CD4-positive, CD25-positive, alpha-beta regulatory T cell (primary cell): ENCODE measurements around the gene DNAH5. TPM values are rescaled to one million over a fixed set of nuclear protein-coding genes. Genes with fewer than 3 reads are reported as not detected.

ENCODE experiments used
- ATAC-seq, 2 donors: fragments of 150-1000 bp; cut with Tn5 transposase; one replicate each; pipeline ENCODE4 v1.10.0; 2021; ENCODE audit warnings: low read depth in 2 of 2, moderate number of reproducible peaks in 2 of 2, moderate library complexity in 1 of 2
- DNase-seq, 3 donors: peaks; one replicate each; pipeline versions ENCODE4 v3.0.0 to v3.0.0-alpha.2; 2012 to 2022; ENCODE audit warnings: mixed read lengths in 1 of 3
- H3K27ac ChIP-seq: one replicate; pipeline ENCODE4 v1.7.0; 2013; ENCODE audit warnings: mild to moderate bottlenecking, low read length; ENCODE audit not compliant: insufficient read depth, poor library complexity, severe bottlenecking
- H3K27me3 ChIP-seq: one replicate; pipeline ENCODE4 v1.7.0; 2013; ENCODE audit warnings: low read length; ENCODE audit not compliant: control insufficient read depth, insufficient read depth
- H3K36me3 ChIP-seq: one replicate; pipeline ENCODE4 v1.7.0; 2013; ENCODE audit warnings: mild to moderate bottlenecking, low read length, moderate library complexity; ENCODE audit not compliant: control insufficient read depth, insufficient read depth
- H3K4me1 ChIP-seq: 2 replicates; pipeline ENCODE4 v1.7.0; 2013; ENCODE audit warnings: mild to moderate bottlenecking, low read length; ENCODE audit not compliant: insufficient read depth, control insufficient read depth, poor library complexity, severe bottlenecking
- H3K4me3 ChIP-seq: one replicate; pipeline ENCODE4 v1.7.0; 2013; ENCODE audit warnings: low read depth, mild to moderate bottlenecking, low read length, moderate library complexity
- H3K9me3 ChIP-seq, 2 experiments: 1 replicate in 1 of 2; 2 replicates in 1 of 2; pipeline ENCODE4 v1.7.0; 2013; ENCODE audit warnings: low read length in 2 of 2, mild to moderate bottlenecking in 1 of 2, moderate library complexity in 1 of 2; ENCODE audit not compliant: control insufficient read depth in 2 of 2
- H3K27ac Mint-ChIP-seq, 3 donors: one replicate each; pipeline ENCODE4 v1.8.0; 2020 to 2022; ENCODE audit warnings: mild to moderate bottlenecking in 3 of 3, mixed read lengths in 3 of 3, moderate library complexity in 2 of 3
- H3K27me3 Mint-ChIP-seq: one replicate; pipeline ENCODE4 v1.8.0; 2022; ENCODE audit warnings: mild to moderate bottlenecking, mixed read lengths
- H3K36me3 Mint-ChIP-seq: one replicate; pipeline ENCODE4 v1.8.0; 2020; ENCODE audit warnings: mixed read lengths
- H3K4me1 Mint-ChIP-seq, 4 donors: one replicate each; pipeline ENCODE4 v1.8.0; 2020 to 2022; ENCODE audit warnings: mixed read lengths in 4 of 4, mild to moderate bottlenecking in 1 of 4
- H3K4me3 Mint-ChIP-seq, 4 donors: one replicate each; pipeline ENCODE4 v1.8.0; 2020 to 2022; ENCODE audit warnings: mild to moderate bottlenecking in 4 of 4, mixed read lengths in 4 of 4, moderate library complexity in 3 of 4
- H3K9me3 Mint-ChIP-seq, 7 donors: one replicate each; pipeline ENCODE4 v1.8.0; 2020 to 2022; ENCODE audit warnings: mixed read lengths in 7 of 7, mild to moderate bottlenecking in 3 of 7, moderate library complexity in 2 of 7
- polyA plus RNA-seq, 4 donors: library from polyadenylated mRNA; unstranded; fragments of 300-500 nt; fragmentation: Illumina TruSeq; gene quantifications; one replicate each; pipeline ENCODE4 v1.2.3, GENCODE V29; 2021
- total RNA-seq: library from RNA; stranded (reverse); gene quantifications from one replicate; pipeline ENCODE4 v1.2.3, GENCODE V29; 2022

Gene DNAH5
- total and polyA plus RNA-seq, 5 donors from 2014 or later = not detected

GRCh38 chr5:13934921-13935320 lies 9.6 kb downstream of the DNAH5 start:
- H3K27me3 Mint-ChIP-seq = no peaks in the 10 kb centered on the region
- no peak for DNase-seq
- no peaks in the 10 kb centered on the region for H3K4me1 ChIP-seq
- no peak overlapping the region for H3K4me3 ChIP-seq
- no peaks in the 10 kb centered on the region for H3K36me3 Mint-ChIP-seq
- no peak for ATAC-seq
- no peaks in the 10 kb centered on the region for H3K4me1 Mint-ChIP-seq
- H3K9me3 Mint-ChIP-seq = peaks cover 0 to 16% (median 4%) of the 10 kb centered on the region in 7 donors
- H3K27me3 ChIP-seq = no peaks in the 10 kb centered on the region
- no peak overlapping the region for H3K4me3 Mint-ChIP-seq
- H3K27ac Mint-ChIP-seq = no peak overlapping the region
- H3K9me3 ChIP-seq = no peaks in the 10 kb centered on the region
- no peak overlapping the region for H3K27ac ChIP-seq
- no peaks in the 10 kb centered on the region for H3K36me3 ChIP-seq

GRCh38 chr5:13934125-13934524 lies 10.4 kb downstream of the DNAH5 start:
- H3K9me3 ChIP-seq = no peaks in the 10 kb centered on the region
- Mint-ChIP-seq H3K4me3 (no peak overlapping the region), H3K4me1 (no peaks in the 10 kb centered on the region), H3K9me3 (peaks cover 0 to 16% (median 3%) of the 10 kb centered on the region in 7 donors), H3K36me3 (no peaks in the 10 kb centered on the region), H3K27me3 (no peaks in the 10 kb centered on the region), H3K27ac (no peak overlapping the region)
- H3K36me3 ChIP-seq = no peaks in the 10 kb centered on the region
- H3K27me3 ChIP-seq = no peaks in the 10 kb centered on the region
- no peak overlapping the region for H3K27ac ChIP-seq
- no peaks in the 10 kb centered on the region for H3K4me1 ChIP-seq
- DNase-seq (no peak), ATAC-seq (no peak)
- H3K4me3 ChIP-seq = no peak overlapping the region

GRCh38 chr5:13932561-13932960 lies 11.9 kb downstream of the DNAH5 start:
- no peak overlapping the region for H3K27ac Mint-ChIP-seq
- H3K27me3 Mint-ChIP-seq = no peaks in the 10 kb centered on the region
- H3K4me3 ChIP-seq = no peak overlapping the region
- no peaks in the 10 kb centered on the region for H3K27me3 ChIP-seq
- H3K4me1 Mint-ChIP-seq = no peaks in the 10 kb centered on the region
- no peaks in the 10 kb centered on the region for H3K9me3 ChIP-seq
- ATAC-seq = no peak
- no peaks in the 10 kb centered on the region for H3K4me1 ChIP-seq
- DNase-seq = no peak
- H3K27ac ChIP-seq = no peak overlapping the region
- no peak overlapping the region for H3K4me3 Mint-ChIP-seq
- no peaks in the 10 kb centered on the region for H3K36me3 ChIP-seq
- peaks cover 0 to 16% (median 3%) of the 10 kb centered on the region in 7 donors for H3K9me3 Mint-ChIP-seq
- no peaks in the 10 kb centered on the region for H3K36me3 Mint-ChIP-seq

GRCh38 chr5:13932011-13932410 lies 12.5 kb downstream of the DNAH5 start:
- Mint-ChIP-seq H3K4me1 (no peaks in the 10 kb centered on the region), H3K9me3 (peaks cover 0 to 16% (median 3%) of the 10 kb centered on the region in 7 donors), H3K36me3 (no peaks in the 10 kb centered on the region), H3K27ac (no peak overlapping the region), H3K27me3 (no peaks in the 10 kb centered on the region), H3K4me3 (no peak overlapping the region)
- Histone ChIP-seq H3K27me3 (no peaks in the 10 kb centered on the region), H3K4me1 (no peaks in the 10 kb centered on the region), H3K36me3 (no peaks in the 10 kb centered on the region), H3K4me3 (no peak overlapping the region), H3K9me3 (no peaks in the 10 kb centered on the region), H3K27ac (no peak overlapping the region)
- no peak for DNase-seq
- ATAC-seq = no peak

GRCh38 chr5:13930541-13931171 lies 13.8 kb downstream of the DNAH5 start:
- Mint-ChIP-seq H3K27ac (peak overlapping the region in 1 of 3 donors; percentile 48), H3K36me3 (no peaks in the 10 kb centered on the region), H3K9me3 (peaks cover 0 to 16% (median 3%) of the 10 kb centered on the region in 7 donors), H3K27me3 (no peaks in the 10 kb centered on the region), H3K4me3 (no peak overlapping the region), H3K4me1 (no peaks in the 10 kb centered on the region)
- Histone ChIP-seq H3K27ac (no peak overlapping the region), H3K4me1 (no peaks in the 10 kb centered on the region), H3K27me3 (no peaks in the 10 kb centered on the region), H3K4me3 (no peak overlapping the region), H3K9me3 (no peaks in the 10 kb centered on the region), H3K36me3 (no peaks in the 10 kb centered on the region)
- ATAC-seq (no peak), DNase-seq (no peak)

GRCh38 chr5:13926731-13927130 lies 17.8 kb downstream of the DNAH5 start:
- Mint-ChIP-seq H3K9me3 (peaks cover 0 to 6% (median 2%) of the 10 kb centered on the region in 7 donors), H3K4me1 (no peaks in the 10 kb centered on the region), H3K4me3 (no peak overlapping the region), H3K27me3 (no peaks in the 10 kb centered on the region), H3K36me3 (no peaks in the 10 kb centered on the region), H3K27ac (no peak overlapping the region)
- Histone ChIP-seq H3K27me3 (no peaks in the 10 kb centered on the region), H3K27ac (no peak overlapping the region), H3K9me3 (no peaks in the 10 kb centered on the region), H3K4me1 (no peaks in the 10 kb centered on the region), H3K4me3 (no peak overlapping the region), H3K36me3 (no peaks in the 10 kb centered on the region)
- ATAC-seq (no peak), DNase-seq (no peak)

- Mint-ChIP-seq H3K27ac (no peak overlapping the region), H3K4me3 (no peak overlapping the region), H3K9me3 (peaks cover 0 to 5% (median 2%) of the 10 kb centered on the region in 7 donors), H3K36me3 (no peaks in the 10 kb centered on the region), H3K4me1 (no peaks in the 10 kb centered on the region), H3K27me3 (no peaks in the 10 kb centered on the region)
- Histone ChIP-seq H3K4me1 (no peaks in the 10 kb centered on the region), H3K4me3 (no peak overlapping the region), H3K36me3 (no peaks in the 10 kb centered on the region), H3K27ac (no peak overlapping the region), H3K27me3 (no peaks in the 10 kb centered on the region), H3K9me3 (no peaks in the 10 kb centered on the region)
- ATAC-seq = no peak
- no peak for DNase-seq
These were observed 22.9 kb downstream of the DNAH5 start for GRCh38 chr5:13921578-13921977.

GRCh38 chr5:13919786-13920185 lies 24.7 kb downstream of the DNAH5 start:
- Mint-ChIP-seq H3K36me3 (no peaks in the 10 kb centered on the region), H3K4me3 (no peak overlapping the region), H3K4me1 (no peaks in the 10 kb centered on the region), H3K27ac (no peak overlapping the region), H3K27me3 (no peaks in the 10 kb centered on the region), H3K9me3 (peaks cover 0 to 2% (median 1%) of the 10 kb centered on the region in 7 donors)
- no peaks in the 10 kb centered on the region for H3K4me1 ChIP-seq
- DNase-seq (no peak), ATAC-seq (no peak)
- H3K36me3 ChIP-seq = no peaks in the 10 kb centered on the region
- no peak overlapping the region for H3K27ac ChIP-seq
- H3K4me3 ChIP-seq = no peak overlapping the region
- H3K9me3 ChIP-seq = no peaks in the 10 kb centered on the region
- H3K27me3 ChIP-seq = no peaks in the 10 kb centered on the region
